CD4-positive, alpha-beta T cell treated with Interleukin-2 at 100 ng/mL for 4 hours (primary cell): Measurements from ENCODE around the gene MMP24OS.
"Not testable (repeated sequence)": the region's sequence is repeated elsewhere in the genome, so short reads cannot be mapped to it uniquely, and the experiment has no call there.

Experiments used
- DNase-seq: peaks from one replicate; pipeline ENCODE4 v3.0.0-alpha.2; 2020; ENCODE audit warnings: low spot score

Gene MMP24OS

DNA sequence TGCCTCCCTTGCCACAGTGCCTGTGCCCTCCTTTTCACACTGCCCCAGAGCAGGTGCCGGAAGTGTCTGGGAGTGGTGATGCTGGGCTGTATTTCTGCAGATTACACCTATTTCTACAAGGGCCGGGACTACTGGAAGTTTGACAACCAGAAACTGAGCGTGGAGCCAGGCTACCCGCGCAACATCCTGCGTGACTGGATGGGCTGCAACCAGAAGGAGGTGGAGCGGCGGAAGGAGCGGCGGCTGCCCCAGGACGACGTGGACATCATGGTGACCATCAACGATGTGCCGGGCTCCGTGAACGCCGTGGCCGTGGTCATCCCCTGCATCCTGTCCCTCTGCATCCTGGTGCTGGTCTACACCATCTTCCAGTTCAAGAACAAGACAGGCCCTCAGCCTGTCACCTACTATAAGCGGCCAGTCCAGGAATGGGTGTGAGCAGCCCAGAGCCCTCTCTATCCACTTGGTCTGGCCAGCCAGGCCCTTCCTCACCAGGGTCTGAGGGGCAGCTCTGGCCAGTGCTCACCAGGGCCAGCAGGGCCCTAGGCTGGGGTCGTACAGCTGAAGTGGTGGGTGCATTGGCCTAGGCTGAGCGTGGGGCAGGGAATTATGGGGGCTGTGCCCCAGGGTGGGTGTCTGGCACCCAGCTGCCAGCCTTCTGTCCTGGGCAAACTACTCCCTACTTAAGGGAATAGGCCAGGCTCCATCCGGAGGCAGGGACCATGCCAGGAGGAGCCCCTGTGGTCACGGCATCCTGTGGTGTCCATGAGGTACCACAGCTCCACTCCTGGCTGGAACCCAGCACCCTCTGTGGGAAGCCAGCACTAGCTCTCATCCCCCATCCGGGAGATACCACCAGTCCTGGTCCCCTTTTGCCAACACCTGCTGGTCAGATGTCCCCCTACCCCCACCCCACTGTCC, 3.5 kb downstream of the MMP24OS start:
- DNase-seq: no peak

DNA sequence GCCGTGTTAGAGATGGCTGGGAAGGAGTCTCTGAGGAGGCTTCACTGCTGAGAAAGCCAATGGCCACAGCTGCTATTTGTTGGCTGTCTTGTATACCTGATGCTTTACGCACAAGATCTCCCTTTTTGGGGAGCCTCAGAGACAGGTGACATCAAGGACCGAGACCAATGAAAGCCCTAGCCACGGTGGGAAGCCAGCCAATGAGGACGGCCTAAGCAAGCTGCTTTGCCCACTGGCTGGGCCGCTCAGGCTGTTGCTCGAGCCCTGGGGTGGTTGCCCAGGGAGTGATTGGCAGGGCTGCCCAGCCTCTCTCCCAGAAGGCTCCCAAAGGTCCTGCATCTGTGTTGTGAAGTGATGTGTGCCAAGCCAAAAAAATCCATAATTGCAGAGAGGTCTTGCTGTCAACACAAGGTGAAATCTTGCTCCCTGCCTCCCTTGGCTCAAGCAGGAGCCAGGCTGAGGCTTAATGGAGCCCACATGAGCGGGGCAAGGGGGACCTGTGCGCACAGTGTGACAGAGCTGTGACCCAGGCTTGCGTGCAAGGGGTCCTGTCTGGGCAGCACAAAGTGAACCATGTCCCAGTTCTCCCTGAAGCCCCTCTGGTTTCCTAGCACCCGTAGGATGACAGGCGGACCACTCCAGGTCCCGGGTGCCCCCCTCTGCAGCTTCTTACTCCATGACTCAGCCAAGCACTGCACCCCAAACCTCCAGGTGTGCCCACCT, 4.3 kb downstream of the MMP24OS start:
- no peak for DNase-seq

DNA sequence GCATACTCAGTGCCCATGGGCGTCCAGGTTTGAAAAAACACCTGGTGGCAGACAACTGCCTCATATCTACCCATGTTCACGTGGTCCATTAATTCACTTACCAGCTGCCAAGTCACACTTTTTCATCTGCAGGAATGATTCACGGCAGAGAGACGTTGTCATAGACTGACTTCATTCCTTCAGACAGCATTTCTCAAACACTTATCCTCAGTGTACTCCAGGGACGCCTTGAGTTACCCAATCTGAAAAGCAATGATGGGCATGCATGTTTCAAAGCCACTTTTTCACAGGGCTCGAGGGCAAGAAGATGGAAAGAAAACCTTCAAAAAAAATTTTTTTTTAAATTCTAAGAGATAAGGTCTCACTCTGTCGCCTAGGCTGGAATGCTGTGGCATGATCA, 6.0 kb downstream of the MMP24OS start:
- DNase-seq: no peak

DNA sequence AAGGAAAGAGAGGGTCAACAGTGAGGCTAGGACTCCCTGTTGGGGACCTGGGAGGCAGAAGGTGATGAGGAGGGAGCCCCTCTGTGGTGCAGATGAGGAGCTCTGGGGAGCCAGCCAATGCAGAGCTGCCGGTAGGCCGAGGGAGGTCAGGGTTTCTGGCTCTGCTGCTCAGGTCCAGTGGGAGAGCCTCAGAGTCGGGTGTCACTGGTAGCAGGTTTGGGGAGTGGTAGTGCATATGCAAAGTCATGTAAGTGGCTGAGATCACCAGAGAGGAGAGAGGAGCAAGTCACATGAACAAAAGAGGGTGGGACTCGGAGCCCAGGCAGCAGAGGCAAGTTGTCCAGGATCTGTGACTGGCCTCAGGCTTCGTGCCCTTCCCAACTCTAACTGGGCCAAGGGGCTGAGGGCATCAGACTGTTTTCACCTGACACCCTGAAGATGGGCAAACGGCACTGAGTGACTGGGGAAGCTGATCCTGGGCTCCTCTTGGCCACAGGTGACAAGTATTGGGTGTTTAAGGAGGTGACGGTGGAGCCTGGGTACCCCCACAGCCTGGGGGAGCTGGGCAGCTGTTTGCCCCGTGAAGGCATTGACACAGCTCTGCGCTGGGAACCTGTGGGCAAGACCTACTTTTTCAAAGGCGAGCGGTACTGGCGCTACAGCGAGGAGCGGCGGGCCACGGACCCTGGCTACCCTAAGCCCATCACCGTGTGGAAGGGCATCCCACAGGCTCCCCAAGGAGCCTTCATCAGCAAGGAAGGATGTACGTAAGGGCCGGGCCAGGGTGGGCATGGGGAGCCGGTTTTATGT, 6.6 kb downstream of the MMP24OS start:
- no peak for DNase-seq

DNA sequence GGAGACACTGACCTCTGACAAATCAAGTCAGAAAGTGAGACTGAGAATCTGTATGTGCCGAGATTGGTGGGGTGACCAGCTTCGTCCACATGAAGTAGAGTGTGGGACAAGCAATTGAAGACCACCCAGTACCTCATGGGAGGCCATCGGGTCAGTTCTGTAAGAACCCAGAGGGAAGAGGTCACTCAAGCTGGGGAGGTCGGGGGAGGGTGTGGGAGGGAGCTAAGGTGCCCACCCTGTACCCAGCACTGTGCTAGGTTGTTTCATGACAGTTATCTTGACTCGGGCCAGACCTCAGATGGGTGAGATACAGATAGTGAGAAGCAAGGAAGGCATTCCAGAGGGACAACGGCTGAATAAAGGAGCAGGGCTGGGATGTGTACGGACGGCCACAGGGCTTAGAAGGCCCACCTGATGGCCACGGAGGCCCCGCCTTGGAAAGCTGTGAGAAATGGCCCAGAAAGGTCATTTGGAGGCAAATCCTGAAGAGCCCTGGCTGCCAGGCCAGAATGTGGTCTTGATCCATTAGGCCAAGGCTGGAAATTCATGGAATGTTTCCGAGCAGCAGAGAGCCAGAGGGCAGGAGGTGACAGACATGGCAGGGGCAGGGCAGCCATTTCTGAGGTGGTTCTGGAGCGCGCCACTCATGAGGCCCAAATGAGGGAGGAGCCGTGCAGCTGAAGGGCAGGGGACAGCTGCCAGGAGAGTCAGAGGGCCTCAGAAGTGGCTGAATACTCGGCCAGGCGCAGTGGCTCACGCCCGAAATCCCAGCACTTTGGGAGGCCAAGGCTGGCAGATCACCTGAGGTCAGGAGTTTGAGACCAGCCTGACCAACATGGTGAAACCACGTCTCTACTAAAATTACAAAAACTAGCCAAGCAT, 7.7 kb downstream of the MMP24OS start:
- no peak for DNase-seq

DNA sequence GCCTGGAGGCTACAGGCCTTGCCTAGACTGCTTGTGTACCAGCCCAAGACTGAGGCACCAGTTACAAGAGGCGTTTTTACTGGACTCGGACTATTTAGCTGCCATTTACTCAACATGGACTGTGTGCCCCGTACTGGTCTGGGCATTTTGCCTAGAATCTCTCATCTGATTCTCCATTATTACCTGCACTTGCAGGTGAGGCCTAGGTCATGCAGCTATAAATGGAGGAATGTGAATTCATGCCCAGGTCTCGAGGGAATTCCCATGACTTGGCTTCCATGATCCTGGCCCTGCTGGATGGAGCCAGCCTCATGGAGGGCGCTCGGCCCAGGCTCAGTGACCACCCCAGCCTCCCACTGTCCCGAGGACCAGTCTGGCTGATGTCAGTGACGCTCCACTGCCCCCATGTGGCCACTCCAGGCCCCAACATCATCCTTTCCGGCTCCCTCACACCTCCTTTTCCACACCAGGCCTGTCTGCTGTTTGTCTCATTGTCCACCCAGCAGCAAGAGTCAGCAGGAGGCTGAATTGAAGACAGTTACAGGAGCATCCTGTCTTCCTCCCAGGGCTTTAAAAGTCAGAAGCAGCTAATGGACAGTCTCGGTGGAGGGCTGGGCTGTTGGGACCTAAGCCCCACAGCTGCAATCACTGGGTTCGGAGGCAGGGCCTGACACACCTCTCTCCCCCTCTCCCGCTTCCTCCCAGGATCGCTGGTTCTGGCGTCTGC, 8.7 kb downstream of the MMP24OS start:
- DNase-seq: peak; percentile 41

DNA sequence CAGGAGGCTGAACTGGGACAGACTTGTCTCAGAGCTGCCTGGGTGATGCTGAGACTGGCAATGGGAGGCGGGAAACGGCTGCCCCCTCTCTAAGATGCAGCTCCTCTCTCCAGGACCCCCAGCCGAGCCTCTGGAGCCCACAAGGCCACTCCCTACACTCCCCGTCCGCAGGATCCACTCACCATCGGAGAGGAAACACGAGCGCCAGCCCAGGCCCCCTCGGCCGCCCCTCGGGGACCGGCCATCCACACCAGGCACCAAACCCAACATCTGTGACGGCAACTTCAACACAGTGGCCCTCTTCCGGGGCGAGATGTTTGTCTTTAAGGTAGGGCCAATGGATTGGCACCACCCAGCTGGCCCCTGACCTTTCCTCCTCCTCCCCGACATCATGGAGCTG, 10.8 kb downstream of the MMP24OS start:
- no peak for DNase-seq

DNA sequence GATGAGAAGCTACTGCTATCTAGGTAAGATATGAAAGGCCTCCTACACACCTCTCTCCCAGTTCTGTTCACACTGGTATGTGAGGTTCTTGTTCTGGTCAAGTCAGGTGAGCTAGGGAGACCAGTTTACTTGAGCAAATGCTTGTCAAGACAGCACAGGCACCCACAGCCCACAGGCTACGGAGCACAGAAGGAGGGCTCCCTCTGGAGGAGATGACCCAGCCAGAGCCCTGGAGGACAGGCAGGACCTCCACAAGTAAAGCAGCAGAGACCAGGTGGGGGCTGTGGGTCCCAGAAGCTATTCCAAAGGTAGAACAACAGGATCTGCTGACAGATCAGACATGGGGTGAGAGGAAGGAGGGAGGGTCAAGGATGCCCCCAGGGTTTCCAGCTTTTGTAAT, 13.2 kb downstream of the MMP24OS start:
- no peak for DNase-seq

DNA sequence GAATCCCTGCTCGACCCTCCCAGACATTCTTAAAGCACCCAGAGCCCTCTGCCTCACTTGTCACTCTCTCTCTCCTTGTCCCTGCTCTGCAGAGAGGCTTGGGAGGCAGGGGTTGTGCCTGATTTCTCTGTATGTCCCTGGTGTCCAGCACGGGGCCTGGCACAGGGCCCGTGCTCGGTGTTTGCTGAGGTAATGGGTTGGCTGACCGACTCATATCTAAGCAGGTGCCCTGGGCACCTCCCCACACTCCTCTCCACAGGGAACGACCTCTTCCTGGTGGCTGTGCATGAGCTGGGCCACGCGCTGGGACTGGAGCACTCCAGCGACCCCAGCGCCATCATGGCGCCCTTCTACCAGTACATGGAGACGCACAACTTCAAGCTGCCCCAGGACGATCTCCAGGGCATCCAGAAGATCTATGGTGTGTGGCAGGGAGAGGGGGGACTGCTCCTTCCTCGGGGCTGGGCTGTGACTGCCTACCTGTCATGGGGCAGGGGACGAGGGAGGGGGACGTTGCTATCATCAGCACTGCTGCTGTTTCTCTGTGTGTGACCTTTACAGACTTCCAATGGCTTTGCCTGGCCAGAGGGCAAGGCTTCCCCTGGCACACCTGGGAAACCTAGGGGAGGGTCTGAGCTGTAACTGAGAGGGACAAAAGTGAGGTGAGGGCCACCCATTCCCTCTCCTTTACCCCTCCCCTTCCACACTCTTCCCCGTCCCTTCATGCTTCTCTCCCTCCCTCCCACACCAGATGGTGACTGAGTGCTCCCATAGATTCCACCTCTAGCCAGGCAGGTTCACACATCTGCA, 14.2 kb downstream of the MMP24OS start:
- no peak for DNase-seq

DNA sequence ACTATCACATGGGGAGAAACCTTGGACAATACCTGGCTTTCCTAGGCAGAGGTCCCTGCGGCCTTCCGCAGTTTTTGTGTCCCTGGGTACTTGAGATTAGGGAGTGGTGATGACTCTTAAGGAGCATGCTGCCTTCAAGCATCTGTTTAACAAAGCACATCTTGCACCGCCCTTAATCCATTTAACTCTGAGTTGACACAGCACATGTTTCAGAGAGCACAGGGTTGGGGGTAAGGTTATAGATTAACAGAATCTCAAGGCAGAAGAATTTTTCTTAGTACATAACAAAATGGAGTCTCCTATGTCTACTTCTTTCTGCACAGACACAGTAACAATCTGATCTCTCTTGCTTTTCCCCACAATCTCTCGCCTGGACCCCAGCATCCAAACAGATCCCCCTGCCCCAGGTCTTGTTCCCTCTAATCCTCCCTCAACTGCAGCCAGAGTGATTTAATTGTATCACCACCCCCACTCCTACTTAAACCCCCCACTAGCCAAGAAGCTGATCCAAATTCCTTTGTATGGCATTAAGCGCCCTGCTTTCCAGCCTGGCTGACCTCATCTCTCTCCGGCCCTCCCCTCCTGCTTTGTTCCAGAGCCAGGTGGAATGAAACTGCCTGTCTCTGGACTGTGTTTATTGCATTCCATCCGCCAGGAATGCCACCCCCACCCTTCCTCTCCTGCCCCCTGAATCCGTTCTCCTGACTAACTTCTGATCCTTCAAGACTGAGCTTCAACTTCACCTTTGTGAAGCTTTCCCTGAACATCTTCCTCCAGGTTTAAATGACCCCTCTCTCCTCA, 15.0 kb downstream of the MMP24OS start:
- not testable (repeated sequence) for DNase-seq

DNA sequence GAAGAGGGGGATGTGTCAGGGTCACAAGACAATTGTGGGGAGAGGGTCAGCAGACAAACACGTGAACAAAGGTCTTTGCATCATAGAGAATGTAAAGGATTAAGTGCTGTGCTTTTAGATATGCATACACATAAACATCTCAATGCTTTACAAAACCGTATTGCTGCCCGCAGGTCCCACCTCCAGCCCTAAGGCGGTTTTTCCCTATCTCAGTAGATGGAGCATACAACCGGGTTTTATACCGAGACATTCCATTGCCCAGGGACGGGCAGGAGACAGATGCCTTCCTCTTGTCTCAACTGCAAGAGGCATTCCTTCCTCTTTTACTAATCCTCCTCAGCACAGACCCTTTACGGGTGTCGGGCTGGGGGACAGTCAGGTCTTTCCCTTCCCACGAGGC, 15.6 kb downstream of the MMP24OS start:
- DNase-seq: not testable (repeated sequence)

DNA sequence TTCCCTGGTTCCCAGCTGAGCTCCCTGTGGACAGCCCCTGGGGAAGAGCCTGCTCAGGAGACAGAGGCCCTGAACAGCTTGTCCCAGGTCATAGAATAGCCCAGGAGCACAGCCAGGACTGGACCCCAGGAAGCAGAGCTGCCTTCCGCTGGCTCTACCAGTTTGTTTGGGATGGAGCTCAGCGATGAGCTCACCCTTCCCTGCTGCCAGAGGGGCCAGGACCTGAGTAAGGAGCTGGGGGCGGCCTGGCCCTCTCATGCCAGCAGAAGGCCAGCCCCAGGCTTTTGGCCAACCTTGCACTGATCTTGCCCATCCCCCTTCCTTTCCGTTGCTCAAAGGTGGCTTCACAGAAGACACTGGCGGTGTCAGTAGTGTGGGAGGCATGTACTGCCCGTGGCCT, 17.5 kb downstream of the MMP24OS start:
- no peak for DNase-seq

DNA sequence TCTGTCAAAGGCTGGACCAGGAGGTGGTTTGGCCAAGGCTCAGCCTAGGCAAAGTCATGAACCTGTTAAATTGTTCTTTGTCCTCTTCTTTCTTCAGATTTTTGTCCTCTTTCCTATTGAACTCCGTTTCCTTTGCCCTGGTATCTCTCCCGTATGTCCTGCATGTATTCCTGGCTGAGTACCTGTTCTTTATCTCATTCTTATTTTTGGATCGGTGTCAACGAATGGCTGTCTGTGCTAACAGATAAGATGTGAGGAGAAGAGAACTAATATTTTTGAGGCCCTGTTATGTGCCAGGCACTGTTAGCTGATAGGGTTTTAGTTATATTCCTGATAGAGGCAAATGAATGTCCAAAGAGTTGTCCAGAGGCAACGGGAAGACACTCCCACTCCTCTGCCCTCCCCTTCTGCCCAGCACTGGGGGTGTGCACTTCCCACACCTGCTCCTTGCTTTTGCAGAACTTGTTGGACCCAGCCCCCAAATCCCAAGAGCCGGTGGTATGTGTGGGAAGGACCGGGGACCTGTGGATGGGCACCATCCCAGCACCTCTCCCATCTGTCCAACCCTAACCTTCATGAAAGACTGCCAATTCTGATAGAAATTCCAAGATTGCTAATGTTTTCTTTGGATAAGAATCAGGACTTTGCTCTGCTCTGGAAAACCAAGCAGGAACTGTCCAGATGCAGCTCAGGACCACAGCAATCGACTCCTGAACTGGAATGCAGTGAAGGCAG, 20.6 kb downstream of the MMP24OS start:
- DNase-seq: no peak

DNA sequence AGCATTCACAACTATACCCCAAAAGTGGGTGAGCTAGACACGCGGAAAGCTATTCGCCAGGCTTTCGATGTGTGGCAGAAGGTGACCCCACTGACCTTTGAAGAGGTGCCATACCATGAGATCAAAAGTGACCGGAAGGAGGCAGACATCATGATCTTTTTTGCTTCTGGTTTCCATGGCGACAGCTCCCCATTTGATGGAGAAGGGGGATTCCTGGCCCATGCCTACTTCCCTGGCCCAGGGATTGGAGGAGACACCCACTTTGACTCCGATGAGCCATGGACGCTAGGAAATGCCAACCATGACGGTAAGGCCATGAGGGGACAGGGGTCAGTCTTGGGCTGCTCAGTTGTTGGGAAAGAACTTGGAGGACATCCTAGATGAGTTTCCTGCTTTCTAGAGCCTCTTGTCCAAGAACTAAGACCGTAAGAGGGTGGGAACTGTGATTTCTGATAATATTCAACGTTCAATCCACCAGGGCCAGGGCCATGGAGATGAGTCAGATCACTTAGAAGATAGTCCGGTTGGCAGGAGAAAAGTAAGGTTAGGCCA, 23.4 kb downstream of the MMP24OS start:
- DNase-seq: no peak

DNA sequence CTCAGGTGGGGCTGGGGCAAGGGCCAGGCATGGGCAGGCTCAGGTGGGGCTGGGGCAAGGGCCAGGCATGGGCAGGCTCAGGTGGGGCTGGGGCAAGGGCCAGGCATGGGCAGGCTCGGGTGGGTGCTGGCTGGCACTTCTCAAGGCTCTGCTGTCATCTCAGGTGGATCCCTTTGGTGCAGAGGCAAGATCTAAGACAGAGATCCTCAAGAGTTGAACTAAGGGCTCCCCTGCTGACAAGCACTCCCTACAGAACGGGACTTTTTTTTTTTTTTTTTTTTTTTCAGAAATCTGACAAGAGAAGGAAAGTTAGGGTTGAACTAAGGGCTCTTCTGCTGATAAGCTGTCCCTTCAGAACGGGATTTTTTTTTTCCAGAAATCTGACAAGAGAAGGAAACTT, 24.9 kb downstream of the MMP24OS start:
- DNase-seq: no peak

DNA sequence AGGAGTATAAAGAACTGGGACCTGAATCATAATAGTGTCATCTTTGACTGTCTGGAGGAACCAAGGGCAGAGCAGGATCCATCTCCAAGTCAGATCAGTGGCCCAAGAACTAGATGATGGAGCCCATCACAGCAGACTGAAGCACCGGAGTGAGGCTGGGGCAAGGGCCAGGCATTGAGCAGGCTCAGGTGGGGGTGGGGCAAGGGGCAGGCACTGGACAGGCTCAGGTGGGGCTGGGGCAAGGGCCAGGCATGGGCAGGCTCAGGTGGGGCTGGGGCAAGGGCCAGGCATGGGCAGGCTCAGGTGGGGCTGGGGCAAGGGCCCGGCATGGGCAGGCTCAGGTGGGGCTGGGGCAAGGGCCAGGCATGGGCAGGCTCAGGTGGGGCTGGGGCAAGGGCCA, 25.3 kb downstream of the MMP24OS start:
- DNase-seq: not testable (repeated sequence)

DNA sequence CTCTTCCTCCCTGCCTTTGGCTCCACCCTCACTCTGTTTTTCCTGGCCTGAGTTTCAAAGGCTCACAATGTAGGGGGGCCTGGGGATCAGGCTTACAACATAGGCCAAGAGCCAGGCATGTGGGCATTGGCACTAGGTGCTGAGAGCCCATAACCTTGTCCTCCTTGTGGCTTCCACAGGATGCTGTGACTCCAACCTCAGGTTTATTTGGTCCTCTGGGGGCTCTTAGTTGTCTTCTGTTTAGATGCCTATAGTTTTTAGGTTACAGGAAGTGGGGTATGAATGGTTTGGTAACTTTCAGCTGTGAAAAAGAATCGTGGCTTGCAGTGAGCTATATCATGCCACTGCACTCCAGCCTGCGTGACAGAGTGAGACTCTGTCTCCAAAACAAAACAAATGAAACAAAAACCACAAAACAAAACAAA, 25.9 kb downstream of the MMP24OS start:
- peak; percentile 51 for DNase-seq

DNA sequence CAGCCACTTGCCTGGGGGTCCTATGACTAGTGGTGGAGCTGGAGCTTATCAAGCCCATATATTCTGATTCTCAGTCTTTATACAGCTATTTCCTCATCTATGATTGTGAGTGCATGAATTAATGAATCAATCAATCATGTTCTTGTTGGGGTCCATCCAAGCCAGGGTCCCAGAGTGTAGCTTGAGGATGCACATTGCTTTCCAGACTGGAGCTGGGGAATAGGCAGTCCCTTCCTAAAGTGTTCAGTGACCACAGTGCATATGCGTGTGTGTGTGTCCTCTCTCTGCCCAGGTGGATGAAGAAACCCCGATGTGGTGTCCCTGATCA, 26.3 kb downstream of the MMP24OS start:
- no peak for DNase-seq
